Heart left ventricle (tissue), 16 donors: ENCODE measurements around the gene LTN1. TPM values are rescaled to one million over a fixed set of nuclear protein-coding genes. Genes with fewer than 3 reads are reported as not detected.

Experiments
- ATAC-seq, 4 donors: fragments of 200-7000 bp; cut with Tn5 transposase; one replicate each; pipeline ENCODE4 v1.9.1; 2020 to 2022; ENCODE audit warnings: moderate library complexity in 4 of 4, mild to moderate bottlenecking in 3 of 4, moderate number of reproducible peaks in 1 of 4
- DNase-seq, 5 donors: peaks; one replicate each; pipeline ENCODE4 v3.0.0-alpha.2; 2020
- H3K27ac ChIP-seq, 12 donors: fragments of 200-600 bp; sonication (generic) in 4 of 12; one replicate each; pipeline versions ENCODE4 v1.5.0 to v1.8.0; 2016 to 2022; ENCODE audit warnings: mild to moderate bottlenecking in 2 of 12
- H3K27me3 ChIP-seq, 9 donors: fragments of 200-600 bp; sonication (generic) in 2 of 9; one replicate each; pipeline versions ENCODE4 v1.5.1 to v1.8.0; 2016 to 2022; ENCODE audit warnings: mild to moderate bottlenecking in 3 of 9
- H3K36me3 ChIP-seq, 9 donors: fragments of 200-600 bp; sonication (generic) in 2 of 9; one replicate each; pipeline versions ENCODE4 v1.5.0 to v1.8.0; 2018 to 2022; ENCODE audit warnings: mild to moderate bottlenecking in 2 of 9
- H3K4me1 ChIP-seq, 12 donors: fragments of 200-600 bp; sonication (generic) in 4 of 12; one replicate each; pipeline versions ENCODE4 v1.5.0 to v1.8.0; 2016 to 2022; ENCODE audit warnings: mild to moderate bottlenecking in 3 of 12
- H3K4me3 ChIP-seq, 12 donors: fragments of 200-600 bp; sonication (generic) in 4 of 12; one replicate each; pipeline versions ENCODE4 v1.5.0 to v1.8.0; 2017 to 2022; ENCODE audit warnings: mild to moderate bottlenecking in 9 of 12, moderate library complexity in 4 of 12
- H3K9me3 ChIP-seq, 12 donors: fragments of 200-600 bp; sonication (generic) in 4 of 12; one replicate each; pipeline versions ENCODE4 v1.5.0 to v1.8.0; 2016 to 2022; ENCODE audit warnings: mild to moderate bottlenecking in 1 of 12
- CTCF ChIP-seq, 12 donors: fragments of 200-600 bp; sonication (generic) in 4 of 12; IDR thresholded peaks; one replicate each; pipeline versions ENCODE4 v1.5.0 to v1.8.0; 2018 to 2022; ENCODE audit warnings: antibody characterized with exemption in 12 of 12, mild to moderate bottlenecking in 5 of 12
- POLR2A ChIP-seq, 2 donors: fragments of 450-650 bp; IDR thresholded peaks; one replicate each; pipeline ENCODE4 v1.6.1; 2017; ENCODE audit warnings: antibody characterized with exemption in 2 of 2, mild to moderate bottlenecking in 2 of 2, moderate library complexity in 2 of 2
- WGBS, 4 donors: extraction: QIAGEN DNeasy Blood & Tissue Kit in 2 of 4; methylation state at CpG; one replicate each; pipeline versions ENCODE4 v1.1.5 to v1.1.7; 2013 to 2018; 5-methylcytosine and 5-hydroxymethylcytosine counted together
- intact Hi-C, 10 donors: fragments of 100-400 bp; cut with DNase I; formaldehyde crosslinking; loops; one replicate each; pipeline versions ENCODE4 v1.11.1 to v1.14.2; 2022
- polyA plus RNA-seq, 2 donors: library from polyadenylated mRNA; stranded (reverse); fragments of 200-250 nt; gene quantifications; one replicate each; pipeline ENCODE4 v1.2.3, GENCODE V29; 2013
- total RNA-seq, 9 donors: library from RNA; depleted of rRNA in 2 of 9; stranded (reverse); fragments of >200 nt in 2 of 9; fragmentation: NEBNext Ultra II Directional in 3 of 9; extraction: Animal tissue kit (Norgen Biotek cat#: 25700) in 3 of 9; gene quantifications; one replicate each; pipeline versions ENCODE4 v1.1.0 to v1.2.4, GENCODE V29; 2016 to 2023
- donor health status: ischemic (EF 13 %, LVEDD 7.1; RV severe dilation, severe dysfunction).
- donor health status: healthy with polysubstance abuse.
- donor health status: DM: no; HTN: yes; CAD: no.
- donor health status: DM: no; HTN: no; CAD: no.
- donor health status: ischemic (EF 25% LVEDD 6.9; RV normal size, moderate dysfunction).
- donor health status: ischemic (EF 25% LVEDD 5.7; RV mildly dilated, moderate dysfunction).
- donor health status: healthy.
- donor health status: DM: yes; HTN: yes; CAD: no.
- donor health status: ischemic (EF 35%, LVEDD 5.7; RV mildly dilated, moderate dysfunction).
- donor health status: nonischemic (EF 11% LVEDD 7.7; RV severe dilation, severe dysfunction).
- donor health status: DM: yes; HTN: yes; CAD: no.
- donor health status: PGD.
- donor health status: ischemic (EF 29% LVEDD 5.4; RV normal size, mild dysfunction).
- donor health status: nonischemic (EF 23%, LVEDD 6.1; RV moderate dilation, normal function).

Gene LTN1
- total and polyA plus RNA-seq, 11 donors = 3.4 to 20.3 (median 15.5) TPM

GRCh38 chr21:28986677-28987076 lies 6.0 kb downstream of the LTN1 start:
- no peak for ATAC-seq
- H3K27ac ChIP-seq = no peak overlapping the region
- H3K9me3 ChIP-seq = no peaks in the 10 kb centered on the region
- H3K4me1 ChIP-seq = peaks cover 0 to 36% (median 16%) of the 10 kb centered on the region in 12 donors
- peaks cover 3 to 55% (median 44%) of the 10 kb centered on the region in 9 donors for H3K36me3 ChIP-seq
- no peak overlapping the region for H3K4me3 ChIP-seq
- no peak for DNase-seq
- no peaks in the 10 kb centered on the region for H3K27me3 ChIP-seq
- TF ChIP-seq CTCF (IDR thresholded peaks at IDR 0.05) (no peak), POLR2A (IDR thresholded peaks at IDR 0.05) (no peak)
- WGBS, 4 donors = 55 to 77% (median 66%) methylated on average over 4 of the region's 4 CpGs
- intact Hi-C loops = no loop called here

GRCh38 chr21:28982637-28983036 lies 10.0 kb downstream of the LTN1 start:
- WGBS, 4 donors = 85 to 90% (median 89%) methylated on average over 1 of the region's 1 CpG
- no peak for TF ChIP-seq CTCF (IDR thresholded peaks at IDR 0.05)
- TF ChIP-seq POLR2A (IDR thresholded peaks at IDR 0.05) = no peak
- H3K9me3 ChIP-seq = no peaks in the 10 kb centered on the region
- H3K27ac ChIP-seq = no peak overlapping the region
- intact Hi-C loops = no loop called here
- no peak for DNase-seq
- peaks cover 0 to 18% (median 4%) of the 10 kb centered on the region in 12 donors for H3K4me1 ChIP-seq
- no peaks in the 10 kb centered on the region for H3K27me3 ChIP-seq
- H3K4me3 ChIP-seq = no peak overlapping the region
- peaks cover 3 to 90% (median 84%) of the 10 kb centered on the region in 9 donors for H3K36me3 ChIP-seq
- ATAC-seq = no peak

- TF ChIP-seq CTCF (IDR thresholded peaks at IDR 0.05) = no peak
- WGBS, 4 donors = 70 to 86% (median 83%) methylated on average over 1 of the region's 1 CpG
- ATAC-seq (no peak), DNase-seq (no peak)
- intact Hi-C loops = no loop called here
- H3K27ac ChIP-seq = no peak overlapping the region
- H3K27me3 ChIP-seq = no peaks in the 10 kb centered on the region
- peaks cover 3 to 98% (median 87%) of the 10 kb centered on the region in 9 donors for H3K36me3 ChIP-seq
- H3K9me3 ChIP-seq = no peaks in the 10 kb centered on the region
- H3K4me3 ChIP-seq = no peak overlapping the region
- H3K4me1 ChIP-seq = peaks cover 0 to 16% (median 2%) of the 10 kb centered on the region in 12 donors
Measured at GRCh38 chr21:28979092-28979491, 13.6 kb downstream of the LTN1 start.

GRCh38 chr21:28975397-28975796 lies 17.3 kb downstream of the LTN1 start:
- Histone ChIP-seq H3K27ac (no peak overlapping the region), H3K4me3 (no peak overlapping the region), H3K9me3 (no peaks in the 10 kb centered on the region), H3K36me3 (peaks cover 0 to 89% (median 75%) of the 10 kb centered on the region in 9 donors), H3K4me1 (peaks cover 0 to 19% (median 2%) of the 10 kb centered on the region in 12 donors), H3K27me3 (no peaks in the 10 kb centered on the region)
- intact Hi-C loops = no loop called here
- DNase-seq = no peak
- peak in 2 of 4 donors; percentile 39 to 41 for ATAC-seq
- TF ChIP-seq POLR2A (IDR thresholded peaks at IDR 0.05) (no peak), CTCF (IDR thresholded peaks at IDR 0.05) (no peak)
- WGBS, 4 donors = 14 to 18% (median 17%) methylated on average over 3 of the region's 3 CpGs
